GM19193 (cell line): ENCODE data around the gene PDPR.
"Not testable (repeated sequence)": the region's sequence is repeated elsewhere in the genome, so short reads cannot be mapped to it uniquely, and the experiment has no call there.

Experiments used
- POLR2A ChIP-seq: IDR thresholded peaks from 4 replicates; pipeline ENCODE4 v1.6.1; 2011; ENCODE audit not compliant: insufficient read depth, insufficient read length; ENCODE audit errors: extremely low read depth

PDPR gene

DNA sequence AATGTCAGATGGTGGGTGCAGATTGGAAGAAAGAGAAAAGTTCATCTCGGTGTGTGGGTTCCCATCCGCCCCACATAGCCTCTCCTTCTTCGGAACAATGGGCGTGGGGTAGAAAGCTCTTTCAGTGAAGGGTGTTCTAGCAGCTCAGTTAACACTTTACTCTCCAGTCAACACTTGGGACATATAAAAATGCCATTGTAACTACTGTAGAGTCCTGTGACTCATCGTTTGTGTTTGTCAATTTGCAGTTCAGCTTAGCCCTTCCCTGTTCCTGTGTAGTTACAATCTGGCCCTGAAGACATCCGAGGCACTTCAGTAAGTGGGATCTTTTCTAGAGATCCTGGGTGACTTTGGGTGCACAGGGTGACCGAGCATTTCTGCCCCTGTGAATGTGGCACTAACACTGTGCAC lies 47.9 kb downstream of the PDPR start:
- no peak for TF ChIP-seq POLR2A

DNA sequence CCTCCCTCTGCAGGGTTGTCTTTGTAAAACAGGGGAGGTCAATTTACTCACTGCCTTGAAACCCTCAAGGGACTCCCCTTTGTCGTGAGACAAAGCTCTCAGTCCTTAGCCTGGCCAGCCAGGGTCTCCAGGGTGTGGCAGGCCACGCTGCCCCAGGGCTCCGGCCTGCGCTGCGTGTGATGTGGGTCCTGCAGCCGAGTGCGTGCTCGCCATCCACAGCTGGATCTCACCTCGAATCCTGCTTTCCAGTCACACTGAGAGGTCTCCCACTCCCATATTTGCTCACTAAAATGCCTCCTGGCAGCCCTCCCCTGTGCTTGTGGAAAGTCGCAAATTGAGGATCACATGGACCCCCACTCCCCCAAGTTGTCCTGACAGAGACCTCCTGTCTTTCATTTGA lies 49.5 kb downstream of the PDPR start:
- no peak for TF ChIP-seq POLR2A

DNA sequence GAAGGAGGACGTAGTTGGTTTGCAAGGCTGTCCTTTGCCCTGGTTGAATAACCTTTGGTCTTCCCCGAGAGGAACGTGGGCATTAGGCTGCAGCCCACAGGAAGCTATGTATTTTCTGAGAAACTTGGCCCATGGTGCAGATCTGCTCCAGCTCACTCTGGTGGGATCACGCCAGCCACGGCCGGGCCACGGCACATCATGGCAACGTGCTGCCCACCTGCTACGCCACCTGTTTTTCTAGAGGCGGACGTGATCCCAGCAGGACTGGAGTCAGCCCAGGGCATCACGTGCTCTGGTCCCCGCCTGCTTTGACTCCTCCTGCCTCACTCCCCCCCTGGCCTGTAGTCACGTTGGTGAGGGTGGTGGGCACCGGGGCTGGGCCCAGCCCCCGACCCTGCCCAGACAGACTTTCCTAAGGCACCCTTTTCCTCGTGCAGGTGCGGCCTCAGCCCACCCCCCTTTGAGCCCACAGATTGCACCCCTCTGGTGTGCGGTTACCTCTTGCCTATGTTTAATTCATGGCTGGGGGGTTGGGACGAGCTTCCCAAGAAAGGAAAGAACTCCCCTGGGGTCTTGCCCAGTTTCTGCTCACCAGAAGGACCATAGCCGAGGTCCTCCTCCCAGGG lies 59.2 kb downstream of the PDPR start, which contains the start of gene CLEC18C:
Gene CLEC18C (plus strand): TSS at position 576 of the 626 bp plus-strand sequence. CDS start 492 bp downstream, outside the sequence.
- not testable (repeated sequence) for TF ChIP-seq POLR2A
